ENCODE results near the gene M1AP.
A peak's percentile ranks its signal among the peaks of the same experiment; 100 is the strongest.

M1AP gene

GRCh38 chr2:74529357-74530238 lies 118.5 kb downstream of the M1AP start, which contains the start of the genes AUP1 and HTRA2:
AUP1 (minus strand) TSS chr2:74529706; CDS start chr2:74529629, 77 bp downstream.
HTRA2 (plus strand) TSS chr2:74529933; CDS start chr2:74530007, 74 bp downstream.
- Histone ChIP-seq H3K4me1 (ENCODE audit: control insufficient read depth in 5 of 5, insufficient read depth in 5 of 5, low read length in 5 of 5) (peaks cover 2 to 39% (median 27%) of the 10 kb centered on the region in 5 donors), H3K36me3 (ENCODE audit: control insufficient read depth in 5 of 5, insufficient read depth in 5 of 5, low read length in 5 of 5) (peaks cover 0 to 61% (median 44%) of the 10 kb centered on the region in 5 donors)

GRCh38 chr2:74528600-74529356 lies 119.4 kb downstream of the M1AP start:
- peak overlapping the region; percentile 76 for H3K27ac ChIP-seq (ENCODE audit: low read depth, low read length)
- H3K27me3 ChIP-seq (ENCODE audit: control insufficient read depth in 5 of 5, insufficient read depth in 4 of 5, low read length in 5 of 5) = no peaks in the 10 kb centered on the region
- peak overlapping the region; percentile 48 to 94 (median 82) for H3K9ac ChIP-seq (ENCODE audit: low read length in 5 of 5)
- H3K4me3 ChIP-seq (ENCODE audit: low read depth in 1 of 5, low read length in 5 of 5) = peak overlapping the region; percentile 66 to 95 (median 83)
- peaks cover 2 to 39% (median 27%) of the 10 kb centered on the region in 5 donors for H3K4me1 ChIP-seq (ENCODE audit: control insufficient read depth in 5 of 5, insufficient read depth in 5 of 5, low read length in 5 of 5)
- peaks cover 0 to 53% (median 44%) of the 10 kb centered on the region in 5 donors for H3K36me3 ChIP-seq (ENCODE audit: control insufficient read depth in 5 of 5, insufficient read depth in 5 of 5, low read length in 5 of 5)
- H3K9me3 ChIP-seq (ENCODE audit: control insufficient read depth in 5 of 5, low read length in 5 of 5) = no peaks in the 10 kb centered on the region

More at GRCh38 chr2:74529357-74530238, 118.5 kb downstream of the M1AP start, which contains the start of the genes AUP1 and HTRA2:
- Histone ChIP-seq H3K9me3 (ENCODE audit: control insufficient read depth in 5 of 5, low read length in 5 of 5) (no peaks in the 10 kb centered on the region), H3K27ac (ENCODE audit: low read depth, low read length) (peak within 1 kb of the TSS; percentile 76), H3K9ac (ENCODE audit: low read length in 5 of 5) (peak within 1 kb of the TSS; percentile 48 to 94 (median 82)), H3K27me3 (ENCODE audit: control insufficient read depth in 5 of 5, insufficient read depth in 4 of 5, low read length in 5 of 5) (no peaks in the 10 kb centered on the region), H3K4me3 (ENCODE audit: low read depth in 1 of 5, low read length in 5 of 5) (peak within 1 kb of the TSS; percentile 74 to 95 (median 84))

GRCh38 chr2:74527741-74528140 lies 120.4 kb downstream of the M1AP start:
- H3K9ac ChIP-seq (ENCODE audit: low read length in 5 of 5) = no peak overlapping the region
- no peaks in the 10 kb centered on the region for H3K9me3 ChIP-seq (ENCODE audit: control insufficient read depth in 5 of 5, low read length in 5 of 5)
- no peaks in the 10 kb centered on the region for H3K27me3 ChIP-seq (ENCODE audit: control insufficient read depth in 5 of 5, insufficient read depth in 4 of 5, low read length in 5 of 5)
- peaks cover 0 to 43% (median 34%) of the 10 kb centered on the region in 5 donors for H3K36me3 ChIP-seq (ENCODE audit: control insufficient read depth in 5 of 5, insufficient read depth in 5 of 5, low read length in 5 of 5)
- H3K4me1 ChIP-seq (ENCODE audit: control insufficient read depth in 5 of 5, insufficient read depth in 5 of 5, low read length in 5 of 5) = peaks cover 2 to 39% (median 27%) of the 10 kb centered on the region in 5 donors
- no peak overlapping the region for H3K27ac ChIP-seq (ENCODE audit: low read depth, low read length)
- H3K4me3 ChIP-seq (ENCODE audit: low read depth in 1 of 5, low read length in 5 of 5) = no peak overlapping the region

GRCh38 chr2:74526649-74527230 lies 121.4 kb downstream of the M1AP start:
- H3K9me3 ChIP-seq (ENCODE audit: control insufficient read depth in 5 of 5, low read length in 5 of 5) = no peaks in the 10 kb centered on the region
- H3K36me3 ChIP-seq (ENCODE audit: control insufficient read depth in 5 of 5, insufficient read depth in 5 of 5, low read length in 5 of 5) = peaks cover 0 to 37% (median 27%) of the 10 kb centered on the region in 5 donors
- H3K27ac ChIP-seq (ENCODE audit: low read depth, low read length) = no peak overlapping the region
- no peak overlapping the region for H3K4me3 ChIP-seq (ENCODE audit: low read depth in 1 of 5, low read length in 5 of 5)
- H3K9ac ChIP-seq (ENCODE audit: low read length in 5 of 5) = no peak overlapping the region
- H3K4me1 ChIP-seq (ENCODE audit: control insufficient read depth in 5 of 5, insufficient read depth in 5 of 5, low read length in 5 of 5) = peaks cover 2 to 33% (median 26%) of the 10 kb centered on the region in 5 donors
- H3K27me3 ChIP-seq (ENCODE audit: control insufficient read depth in 5 of 5, insufficient read depth in 4 of 5, low read length in 5 of 5) = peaks cover 0 to 3% (median 0%) of the 10 kb centered on the region in 5 donors

GRCh38 chr2:74525717-74526648 lies 122.1 kb downstream of the M1AP start, which contains the start of gene DQX1:
DQX1 (minus strand) TSS chr2:74526231; CDS start chr2:74525729, 502 bp downstream.
- H3K36me3 ChIP-seq (ENCODE audit: control insufficient read depth in 5 of 5, insufficient read depth in 5 of 5, low read length in 5 of 5) = peaks cover 0 to 32% (median 27%) of the 10 kb centered on the region in 5 donors
- no peak within 1 kb of the TSS for H3K27ac ChIP-seq (ENCODE audit: low read depth, low read length)
- no peak within 1 kb of the TSS for H3K4me3 ChIP-seq (ENCODE audit: low read depth in 1 of 5, low read length in 5 of 5)
- H3K27me3 ChIP-seq (ENCODE audit: control insufficient read depth in 5 of 5, insufficient read depth in 4 of 5, low read length in 5 of 5) = peaks cover 0 to 3% (median 0%) of the 10 kb centered on the region in 5 donors
- H3K9me3 ChIP-seq (ENCODE audit: control insufficient read depth in 5 of 5, low read length in 5 of 5) = no peaks in the 10 kb centered on the region
- H3K9ac ChIP-seq (ENCODE audit: low read length in 5 of 5) = no peak within 1 kb of the TSS
- peaks cover 2 to 25% (median 22%) of the 10 kb centered on the region in 5 donors for H3K4me1 ChIP-seq (ENCODE audit: control insufficient read depth in 5 of 5, insufficient read depth in 5 of 5, low read length in 5 of 5)

- Histone ChIP-seq H3K27me3 (ENCODE audit: control insufficient read depth in 5 of 5, insufficient read depth in 4 of 5, low read length in 5 of 5) (peaks cover 0 to 6% (median 5%) of the 10 kb centered on the region in 5 donors), H3K27ac (ENCODE audit: low read depth, low read length) (no peak overlapping the region), H3K36me3 (ENCODE audit: control insufficient read depth in 5 of 5, insufficient read depth in 5 of 5, low read length in 5 of 5) (peaks cover 0 to 32% (median 27%) of the 10 kb centered on the region in 5 donors), H3K4me3 (ENCODE audit: low read depth in 1 of 5, low read length in 5 of 5) (no peak overlapping the region), H3K9ac (ENCODE audit: low read length in 5 of 5) (no peak overlapping the region), H3K9me3 (ENCODE audit: control insufficient read depth in 5 of 5, low read length in 5 of 5) (no peaks in the 10 kb centered on the region), H3K4me1 (ENCODE audit: control insufficient read depth in 5 of 5, insufficient read depth in 5 of 5, low read length in 5 of 5) (peaks cover 2 to 17% (median 15%) of the 10 kb centered on the region in 5 donors)
Observed at GRCh38 chr2:74524955-74525716, 123.0 kb downstream of the M1AP start.

- no peak overlapping the region for H3K9ac ChIP-seq (ENCODE audit: low read length in 5 of 5)
- peaks cover 3 to 16% (median 14%) of the 10 kb centered on the region in 5 donors for H3K27me3 ChIP-seq (ENCODE audit: control insufficient read depth in 5 of 5, insufficient read depth in 4 of 5, low read length in 5 of 5)
- peaks cover 0 to 32% (median 27%) of the 10 kb centered on the region in 5 donors for H3K36me3 ChIP-seq (ENCODE audit: control insufficient read depth in 5 of 5, insufficient read depth in 5 of 5, low read length in 5 of 5)
- H3K9me3 ChIP-seq (ENCODE audit: control insufficient read depth in 5 of 5, low read length in 5 of 5) = no peaks in the 10 kb centered on the region
- no peak overlapping the region for H3K27ac ChIP-seq (ENCODE audit: low read depth, low read length)
- H3K4me1 ChIP-seq (ENCODE audit: control insufficient read depth in 5 of 5, insufficient read depth in 5 of 5, low read length in 5 of 5) = peaks cover 2 to 13% (median 12%) of the 10 kb centered on the region in 5 donors
- H3K4me3 ChIP-seq (ENCODE audit: low read depth in 1 of 5, low read length in 5 of 5) = no peak overlapping the region
Observed at GRCh38 chr2:74524005-74524404, 124.1 kb downstream of the M1AP start.

- Histone ChIP-seq H3K4me3 (ENCODE audit: low read depth in 1 of 5, low read length in 5 of 5) (no peak overlapping the region), H3K36me3 (ENCODE audit: control insufficient read depth in 5 of 5, insufficient read depth in 5 of 5, low read length in 5 of 5) (peaks cover 0 to 23% (median 21%) of the 10 kb centered on the region in 5 donors), H3K27ac (ENCODE audit: low read depth, low read length) (no peak overlapping the region), H3K27me3 (ENCODE audit: control insufficient read depth in 5 of 5, insufficient read depth in 4 of 5, low read length in 5 of 5) (peaks cover 16 to 30% (median 28%) of the 10 kb centered on the region in 5 donors), H3K9ac (ENCODE audit: low read length in 5 of 5) (no peak overlapping the region), H3K9me3 (ENCODE audit: control insufficient read depth in 5 of 5, low read length in 5 of 5) (no peaks in the 10 kb centered on the region), H3K4me1 (ENCODE audit: control insufficient read depth in 5 of 5, insufficient read depth in 5 of 5, low read length in 5 of 5) (no peaks in the 10 kb centered on the region)
Observed at GRCh38 chr2:74522516-74522915, 125.6 kb downstream of the M1AP start.

Measured in subcutaneous abdominal adipose tissue (tissue), 5 donors.